IPS-18c (cell line): Measurements from ENCODE around the gene HCRT.
A peak's percentile ranks its signal among the peaks of the same experiment; 100 is the strongest.

Source experiments
- H3K4me3 ChIP-seq: 2 replicates; pipeline ENCODE4 v1.7.0; 2013; ENCODE audit warnings: low read depth, mild to moderate bottlenecking, low read length, moderate library complexity; ENCODE audit not compliant: insufficient read depth
- H3K9me3 ChIP-seq: one replicate; pipeline ENCODE4 v1.6.1; 2013; ENCODE audit warnings: mild to moderate bottlenecking, low read length, moderate library complexity; ENCODE audit not compliant: control insufficient read depth, insufficient read depth

HCRT gene

GRCh38 chr17:42183741-42184711 is 1.2 kb downstream of the HCRT start:
- peak overlapping the region; percentile 46 for H3K4me3 ChIP-seq
- no peaks in the 10 kb centered on the region for H3K9me3 ChIP-seq

GRCh38 chr17:42182927-42183734 is 2.1 kb downstream of the HCRT start:
- no peaks in the 10 kb centered on the region for H3K9me3 ChIP-seq
- peak overlapping the region; percentile 46 for H3K4me3 ChIP-seq

DNA sequence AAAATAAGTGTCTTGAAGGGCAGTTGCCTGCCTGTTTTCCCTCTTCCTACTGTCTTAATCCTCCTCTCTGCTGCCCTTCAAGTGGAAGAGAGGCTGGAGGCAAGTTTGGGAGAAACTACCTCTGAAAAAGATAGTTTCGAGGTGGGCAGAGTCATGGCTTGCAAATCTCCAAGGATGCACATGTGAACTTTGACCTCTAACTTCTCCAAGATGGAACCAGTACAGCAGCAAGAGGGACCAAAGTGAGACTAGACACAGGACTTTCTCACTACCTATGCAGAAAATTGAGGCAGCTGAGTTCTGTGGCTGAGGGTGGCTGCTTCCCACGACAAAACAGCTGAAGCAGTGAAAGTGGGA is 3.4 kb downstream of the HCRT start:
- no peaks in the 10 kb centered on the region for H3K9me3 ChIP-seq
- no peak overlapping the region for H3K4me3 ChIP-seq

DNA sequence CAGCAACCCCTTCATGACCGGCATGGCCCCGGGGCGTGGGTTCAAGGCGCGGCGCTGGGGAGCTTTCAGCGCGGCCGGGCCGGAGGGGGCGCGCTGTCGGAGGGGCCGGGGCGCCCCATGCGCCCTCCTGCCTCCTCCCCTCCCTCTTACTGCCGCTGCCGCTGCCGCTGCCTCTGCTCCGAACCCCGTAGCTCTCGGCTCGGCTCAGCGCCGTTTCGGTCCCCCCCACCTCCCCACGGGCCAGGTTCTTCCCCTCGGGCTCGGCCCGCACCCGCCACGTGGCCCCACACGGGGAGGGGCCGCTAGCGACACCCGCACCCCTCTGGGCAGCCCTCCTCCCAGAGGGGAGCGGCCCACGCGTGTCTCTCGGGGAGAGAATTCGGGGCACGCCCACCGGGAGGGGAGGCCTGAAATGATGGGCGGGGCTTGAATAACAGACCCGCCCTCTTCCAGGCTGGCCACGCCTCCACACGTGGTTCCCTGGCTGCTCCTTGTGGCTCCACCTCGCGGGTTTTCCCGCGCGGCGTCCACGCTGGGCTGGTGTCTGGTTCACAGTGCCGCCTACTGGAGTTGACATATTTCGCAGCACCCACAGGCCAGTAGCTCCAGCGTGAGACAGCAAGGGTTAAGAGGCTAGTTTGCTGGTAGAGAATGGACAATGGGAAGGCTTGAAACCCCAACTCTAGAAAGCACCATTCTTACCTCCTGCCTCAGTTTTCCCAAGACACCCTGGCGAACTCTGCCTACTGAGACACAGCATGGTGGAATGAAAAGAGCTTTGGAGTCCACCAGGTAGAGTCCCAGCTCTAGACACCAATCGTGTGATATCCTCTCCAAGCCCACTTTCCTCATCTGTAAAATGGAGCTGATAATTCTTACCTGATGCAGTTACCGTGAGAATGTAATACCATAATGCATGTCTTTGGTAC is 4.1 kb downstream of the HCRT start, which contains the start of gene KCNH4:
TSS of gene KCNH4 (minus strand) at position 221 of the 929 bp plus-strand sequence. CDS start at position 24, 197 bp downstream.
- H3K4me3 ChIP-seq, result peak within 1 kb of the TSS; percentile 71
- H3K9me3 ChIP-seq, result no peaks in the 10 kb centered on the region

DNA sequence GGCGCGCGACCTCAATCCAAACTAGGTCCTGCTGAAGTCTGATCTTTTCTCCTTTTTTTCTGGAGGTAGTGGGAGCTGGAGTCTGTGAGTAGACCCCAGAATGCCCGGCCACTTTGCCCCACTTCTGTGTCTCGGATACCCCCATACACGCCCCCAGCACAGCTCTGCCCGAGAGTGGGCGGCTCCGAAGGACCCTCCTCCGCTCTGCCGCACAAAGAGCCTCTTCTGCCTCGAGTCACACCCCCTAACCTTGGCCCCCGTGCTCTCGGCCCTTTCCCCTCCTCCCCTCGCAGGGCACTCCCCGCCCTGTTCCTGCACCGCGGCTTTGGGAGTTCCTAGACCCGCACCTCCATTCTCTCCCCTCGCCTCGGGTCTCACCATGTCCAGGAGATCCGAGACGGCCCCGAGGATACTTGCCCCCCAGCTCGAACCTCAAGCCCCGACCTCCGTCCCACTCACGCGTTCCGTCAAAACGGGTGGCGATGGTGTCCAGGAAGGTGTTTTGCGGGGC is 4.8 kb downstream of the HCRT start:
- Histone ChIP-seq H3K4me3 (peak overlapping the region; percentile 71), H3K9me3 (no peaks in the 10 kb centered on the region)

GRCh38 chr17:42179911-42180410 is 5.3 kb downstream of the HCRT start:
- Histone ChIP-seq H3K9me3 (no peaks in the 10 kb centered on the region), H3K4me3 (peak overlapping the region; percentile 71)

GRCh38 chr17:42179335-42179734 is 5.9 kb downstream of the HCRT start:
- Histone ChIP-seq H3K9me3 (no peaks in the 10 kb centered on the region), H3K4me3 (no peak overlapping the region)

GRCh38 chr17:42178817-42179216 is 6.4 kb downstream of the HCRT start:
- H3K4me3 ChIP-seq, result no peak overlapping the region
- H3K9me3 ChIP-seq, result no peaks in the 10 kb centered on the region

GRCh38 chr17:42177684-42178083 is 7.6 kb downstream of the HCRT start:
- H3K4me3 ChIP-seq, result no peak overlapping the region
- H3K9me3 ChIP-seq, result no peaks in the 10 kb centered on the region

DNA sequence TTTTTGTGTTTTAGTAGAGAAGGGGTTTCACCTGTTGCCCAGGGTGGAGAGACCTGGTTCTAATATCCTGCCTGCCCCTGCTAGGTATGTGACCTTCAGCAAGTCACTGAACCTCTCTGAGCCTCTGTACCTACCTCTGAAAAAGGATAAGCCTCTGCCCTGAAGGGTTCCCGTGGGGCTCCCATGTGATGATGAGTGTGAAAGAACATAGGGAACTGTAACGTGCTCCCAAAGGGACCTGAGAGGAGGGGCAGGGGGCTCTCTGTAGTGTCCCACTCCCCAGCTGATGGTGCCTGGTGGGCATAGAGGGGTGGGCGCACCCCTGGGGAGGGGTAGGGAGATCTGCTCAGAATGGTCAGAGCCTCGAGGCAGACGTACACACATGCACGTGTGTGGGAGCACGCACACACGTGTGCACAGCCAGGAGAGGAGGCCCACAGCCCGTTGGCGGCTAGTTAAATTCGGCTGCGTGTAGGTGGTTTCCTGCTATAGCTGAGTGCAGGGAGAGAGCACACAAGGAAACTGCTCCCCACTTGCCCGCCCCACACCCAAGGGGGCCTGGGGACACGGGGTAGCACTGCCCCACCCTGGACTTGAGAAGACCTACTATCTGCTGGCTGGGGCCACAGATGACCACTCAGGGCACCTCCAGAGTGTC is 11.0 kb downstream of the HCRT start:
- no peak overlapping the region for H3K4me3 ChIP-seq
- no peaks in the 10 kb centered on the region for H3K9me3 ChIP-seq

DNA sequence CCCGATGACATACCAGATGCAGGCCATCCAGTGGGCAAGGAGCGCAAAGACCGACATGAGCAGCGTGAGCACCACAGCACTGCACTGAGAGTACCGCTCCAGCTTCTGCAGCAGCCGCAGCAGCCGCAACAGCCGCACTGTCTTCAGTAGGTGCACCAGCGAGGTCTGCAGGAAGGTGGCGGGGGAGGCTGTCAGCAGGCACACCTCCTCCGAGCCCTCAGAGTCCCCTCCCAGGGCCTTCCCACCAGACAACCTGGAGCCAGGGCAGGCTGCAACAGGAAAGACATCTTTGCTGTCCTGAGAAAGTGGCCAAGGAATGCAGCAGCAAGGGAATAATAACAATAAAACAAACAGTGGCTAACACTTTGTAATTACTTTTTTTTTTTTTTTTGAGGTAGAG is 13.4 kb downstream of the HCRT start:
- H3K9me3 ChIP-seq, result no peaks in the 10 kb centered on the region
- no peak overlapping the region for H3K4me3 ChIP-seq

- H3K4me3 ChIP-seq, result no peak overlapping the region
- no peaks in the 10 kb centered on the region for H3K9me3 ChIP-seq
Observed at GRCh38 chr17:42169351-42169750, 15.9 kb downstream of the HCRT start.

GRCh38 chr17:42167807-42168206 is 17.4 kb downstream of the HCRT start:
- Histone ChIP-seq H3K9me3 (no peaks in the 10 kb centered on the region), H3K4me3 (no peak overlapping the region)

GRCh38 chr17:42166196-42166763 is 19.0 kb downstream of the HCRT start:
- no peaks in the 10 kb centered on the region for H3K9me3 ChIP-seq
- H3K4me3 ChIP-seq, result no peak overlapping the region

DNA sequence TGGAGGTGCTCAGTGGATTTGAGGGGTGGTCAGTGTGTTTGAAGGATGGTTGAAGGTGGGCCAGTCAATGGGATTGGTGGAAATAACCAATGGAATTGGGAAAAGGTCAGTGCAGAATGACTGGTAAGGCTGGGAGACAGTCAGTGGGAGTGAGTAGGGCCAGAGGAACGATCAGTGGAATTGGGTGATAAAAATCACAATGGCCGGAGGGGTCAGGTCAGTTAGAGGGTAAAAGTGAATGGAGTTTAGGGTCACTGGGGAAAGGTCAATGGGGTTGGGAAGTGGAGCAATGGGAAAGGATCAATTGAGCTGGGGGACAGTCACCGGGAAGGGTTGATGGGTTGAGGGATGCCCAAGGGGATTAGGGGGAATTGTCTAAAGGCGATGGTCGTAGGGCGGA is 19.5 kb downstream of the HCRT start:
- no peak overlapping the region for H3K4me3 ChIP-seq
- H3K9me3 ChIP-seq, result no peaks in the 10 kb centered on the region
